DMS53 treated with DMSO at 0.1 percent for 48 hours (cell line): Measurements from ENCODE around the gene GK.
"Not testable (repeated sequence)": the region's sequence is repeated elsewhere in the genome, so short reads cannot be mapped to it uniquely, and the experiment has no call there.

Source experiments
- DNase-seq: peaks from one replicate; lab custom pipeline; 2025; ENCODE audit not compliant: unreplicated experiment; lab: John Stamatoyannopoulos, UW

Gene GK

DNA sequence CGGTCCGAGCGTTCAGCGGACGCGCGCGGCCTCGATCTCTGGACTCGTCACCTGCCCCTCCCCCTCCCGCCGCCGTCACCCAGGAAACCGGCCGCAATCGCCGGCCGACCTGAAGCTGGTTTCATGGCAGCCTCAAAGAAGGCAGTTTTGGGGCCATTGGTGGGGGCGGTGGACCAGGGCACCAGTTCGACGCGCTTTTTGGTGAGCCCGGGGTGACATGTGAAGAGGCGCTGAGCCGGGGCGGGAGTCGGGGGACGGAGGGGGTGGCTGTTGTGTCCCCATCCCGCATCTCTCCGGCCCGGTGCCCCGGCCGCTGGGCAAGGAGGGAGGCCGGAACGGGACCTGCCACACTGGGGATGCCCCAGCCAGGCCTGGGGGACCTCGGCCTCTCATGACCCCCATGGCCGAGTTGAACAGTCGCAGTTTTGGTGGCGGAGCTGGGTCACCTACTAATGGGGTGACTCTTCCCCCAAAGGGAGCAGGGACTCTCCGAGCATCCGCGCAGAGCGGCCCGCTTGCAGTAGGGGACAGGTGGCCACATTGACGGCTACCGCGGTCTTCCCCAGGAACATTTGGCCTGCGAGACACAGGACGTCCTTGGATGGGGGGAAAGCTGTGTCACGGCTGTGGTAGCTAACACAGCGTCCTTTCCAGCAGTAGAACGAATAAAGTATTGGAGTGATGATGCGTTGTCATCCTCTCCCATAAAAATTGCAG is at the start of gene GK:
Gene GK, plus strand, starts transcription at position 9 of the 717 bp plus-strand sequence. Its CDS starts 115 bp downstream, at position 124.
- DNase-seq = peak; percentile 10

DNA sequence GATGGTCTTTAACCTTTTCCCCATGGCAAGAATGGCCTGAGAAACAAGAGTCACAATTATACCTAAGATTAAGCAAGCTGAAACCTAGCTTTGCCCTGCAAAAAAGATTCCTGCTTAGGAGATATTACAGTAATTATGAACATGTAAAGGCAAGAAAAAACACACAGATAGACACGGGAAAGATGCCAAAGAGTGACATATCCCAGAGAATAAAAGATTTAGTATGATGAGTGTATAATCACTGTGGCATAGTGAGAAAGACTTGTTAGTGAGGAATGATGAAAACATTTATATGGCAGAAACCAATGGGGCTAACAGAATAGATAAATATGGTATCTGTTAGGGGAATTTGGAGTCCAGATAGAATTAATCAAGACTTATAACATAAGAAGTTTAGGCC is 46.1 kb upstream of the GK start:
- DNase-seq = no peak

GRCh38 chrX:30610026-30610425 is 43.2 kb upstream of the GK start:
- no peak for DNase-seq

DNA sequence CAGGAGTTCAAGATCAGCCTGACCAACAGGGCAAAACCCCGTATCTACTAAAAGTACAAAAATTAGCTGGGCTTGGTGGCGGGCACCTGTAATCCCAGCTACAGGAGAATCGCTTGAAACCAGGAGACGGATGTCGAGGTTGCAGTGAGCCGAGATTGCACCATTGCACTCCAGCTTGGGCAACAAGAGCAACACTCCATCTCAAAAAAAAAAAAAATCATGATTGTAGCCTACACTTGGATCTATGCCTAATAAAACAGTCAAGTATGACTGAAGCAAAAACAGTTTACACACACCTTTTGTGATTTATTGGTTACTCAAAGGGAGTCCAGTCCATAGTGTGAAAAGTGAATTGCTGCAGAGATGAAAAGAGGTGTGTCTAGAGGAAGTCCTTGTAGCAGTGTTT is 41.0 kb upstream of the GK start:
- peak; percentile 25 for DNase-seq

DNA sequence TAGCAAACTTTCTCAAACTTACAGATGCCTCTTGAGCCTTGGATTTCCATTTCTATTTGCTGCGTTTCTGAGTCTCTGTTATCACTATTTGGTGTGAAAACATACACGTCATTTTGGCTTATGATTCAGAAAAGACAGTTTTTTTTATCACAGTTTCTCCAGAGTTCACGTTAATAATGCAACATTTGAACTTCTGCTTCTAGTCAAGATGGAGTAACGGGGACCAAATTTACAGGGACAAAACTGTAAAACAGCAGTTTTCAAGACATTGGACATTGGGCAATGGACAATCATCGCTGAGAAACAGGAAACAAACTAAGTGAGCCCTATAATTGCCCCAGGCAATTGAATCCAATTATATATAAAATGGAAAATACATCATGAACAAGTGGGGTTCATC is 39.5 kb upstream of the GK start:
- no peak for DNase-seq

GRCh38 chrX:30615229-30615628 is 38.0 kb upstream of the GK start:
- DNase-seq = no peak

- DNase-seq = no peak
Observed at GRCh38 chrX:30618160-30618765, 35.0 kb upstream of the GK start.

DNA sequence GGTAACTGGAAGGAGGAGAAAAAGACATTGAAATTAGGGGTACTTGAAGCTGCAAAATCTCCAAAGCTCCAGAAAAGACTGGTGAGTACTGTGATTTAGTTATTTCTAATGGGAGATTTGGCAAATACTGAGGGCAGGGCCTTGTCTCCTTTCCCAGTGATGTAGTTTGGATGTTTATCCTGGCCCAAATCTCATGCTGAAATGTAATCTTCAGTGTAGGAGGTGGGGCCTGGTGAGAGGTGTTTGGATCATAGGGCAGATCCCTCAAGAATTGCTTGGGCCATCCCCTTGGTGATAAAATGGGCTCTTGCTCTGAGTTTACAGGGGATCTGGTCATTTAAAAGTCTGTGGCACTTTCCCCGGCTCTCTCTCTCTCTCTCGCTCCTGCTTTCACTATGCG is 33.1 kb upstream of the GK start:
- DNase-seq = no peak

DNA sequence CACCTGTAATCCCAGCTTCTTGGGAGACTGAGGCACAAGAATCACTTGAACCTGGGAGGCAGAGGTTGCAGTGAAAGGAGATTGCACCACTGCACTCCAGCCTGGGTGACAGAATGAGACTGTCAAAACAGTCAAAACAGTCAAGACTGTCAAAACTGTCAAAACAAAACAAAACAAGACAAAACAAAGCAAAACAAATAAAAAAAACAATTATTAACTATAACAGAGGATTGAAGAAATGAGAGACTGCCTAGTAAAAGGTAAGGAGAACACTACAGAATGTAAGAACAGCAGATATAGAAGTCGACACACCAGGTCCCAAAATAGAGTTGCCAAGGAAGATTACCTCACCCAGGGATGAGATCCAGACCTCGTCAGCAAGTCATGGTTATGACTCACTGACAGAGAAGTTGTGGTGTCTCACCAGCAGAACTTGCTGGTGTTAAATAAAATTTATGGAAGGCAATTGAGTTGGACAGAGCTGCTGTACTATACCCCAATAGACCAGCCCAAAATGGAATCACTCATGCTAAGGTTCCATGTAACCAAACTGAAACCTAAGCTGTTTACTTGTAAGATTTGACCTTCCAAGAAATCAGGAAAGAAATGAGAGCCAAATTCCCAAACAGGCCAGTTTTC is 32.1 kb upstream of the GK start:
- DNase-seq = no peak

GRCh38 chrX:30622361-30622760 is 30.9 kb upstream of the GK start:
- no peak for DNase-seq

DNA sequence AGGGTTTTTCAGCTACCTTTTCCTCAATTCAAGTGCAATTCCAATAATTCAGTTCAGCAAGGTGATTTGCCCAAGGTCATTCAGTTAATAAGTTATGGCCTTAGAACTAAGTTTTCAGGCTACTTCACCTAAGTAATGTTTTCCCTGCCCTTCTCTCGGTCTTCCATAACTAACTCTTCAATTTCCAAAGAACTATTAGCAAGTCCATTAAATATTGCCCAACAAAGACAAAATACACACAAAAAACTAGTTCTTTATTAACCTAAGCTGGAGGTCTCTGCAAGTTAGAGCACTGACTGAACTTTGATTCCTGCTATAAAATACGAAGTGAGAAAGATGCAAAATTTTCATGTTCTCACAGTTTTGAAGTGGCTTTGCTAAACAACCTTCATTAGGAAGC is 26.8 kb upstream of the GK start:
- DNase-seq = no peak

DNA sequence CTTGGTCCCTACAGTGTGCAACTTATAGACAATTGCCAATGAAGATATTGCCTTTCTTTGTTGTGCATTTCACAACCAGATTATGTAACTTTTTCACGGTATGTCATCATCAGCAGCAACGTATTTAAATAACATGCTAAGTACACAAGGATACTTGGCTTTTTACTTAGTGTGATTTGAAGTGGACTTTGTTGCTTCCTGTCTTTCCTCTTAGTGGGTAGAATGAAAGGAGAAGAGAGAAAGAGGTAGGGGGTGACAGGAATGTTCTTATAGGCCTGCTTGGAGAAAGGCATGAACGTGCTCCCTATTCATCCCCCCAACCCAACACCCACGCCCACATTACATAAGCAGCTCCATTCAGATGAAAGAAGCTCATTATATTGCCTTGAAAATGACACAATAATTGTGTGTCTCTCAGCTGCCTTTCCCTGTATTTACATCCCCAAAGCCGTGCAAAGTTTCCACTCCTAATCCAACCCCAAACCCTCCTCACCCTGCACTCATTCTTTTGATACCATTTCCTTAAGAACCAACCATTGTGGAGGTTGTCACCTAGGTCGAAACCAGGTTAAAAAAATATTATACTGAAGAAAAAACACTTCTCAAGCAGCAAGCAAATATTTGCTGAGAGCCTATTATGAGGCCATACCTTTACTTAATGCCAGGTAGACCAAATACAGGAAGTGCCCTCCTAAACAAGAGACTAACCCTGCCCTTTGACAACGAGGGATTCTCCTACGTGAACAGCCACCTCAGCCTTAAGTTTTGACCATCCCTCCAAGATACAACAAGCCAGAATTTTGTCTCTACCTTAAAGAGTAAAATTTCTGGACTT is 25.2 kb upstream of the GK start:
- DNase-seq = peak; percentile 88

DNA sequence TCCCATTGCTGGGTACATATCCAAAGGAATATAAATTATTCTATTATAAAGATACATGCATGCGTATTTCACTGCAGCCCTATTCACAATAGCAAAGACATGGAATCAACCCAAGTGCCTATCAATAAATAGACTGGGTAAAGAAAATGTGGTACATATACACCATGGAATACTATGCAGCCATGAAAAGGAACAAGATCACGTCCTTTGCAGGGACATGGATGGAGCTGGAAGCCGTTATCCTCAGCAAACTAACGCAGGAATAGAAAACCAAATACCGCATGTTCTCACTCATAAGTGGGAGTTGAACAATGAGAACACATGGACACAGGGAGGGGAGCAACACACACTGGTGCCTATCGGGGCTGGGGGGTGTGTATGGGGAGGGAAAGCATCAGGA is 19.2 kb upstream of the GK start:
- not testable (repeated sequence) for DNase-seq

GRCh38 chrX:30635630-30636029 is 17.6 kb upstream of the GK start:
- no peak for DNase-seq

GRCh38 chrX:30637874-30638815 is 15.1 kb upstream of the GK start:
- no peak for DNase-seq

- not testable (repeated sequence) for DNase-seq
Observed at GRCh38 chrX:30639702-30640101, 13.5 kb upstream of the GK start.

DNA sequence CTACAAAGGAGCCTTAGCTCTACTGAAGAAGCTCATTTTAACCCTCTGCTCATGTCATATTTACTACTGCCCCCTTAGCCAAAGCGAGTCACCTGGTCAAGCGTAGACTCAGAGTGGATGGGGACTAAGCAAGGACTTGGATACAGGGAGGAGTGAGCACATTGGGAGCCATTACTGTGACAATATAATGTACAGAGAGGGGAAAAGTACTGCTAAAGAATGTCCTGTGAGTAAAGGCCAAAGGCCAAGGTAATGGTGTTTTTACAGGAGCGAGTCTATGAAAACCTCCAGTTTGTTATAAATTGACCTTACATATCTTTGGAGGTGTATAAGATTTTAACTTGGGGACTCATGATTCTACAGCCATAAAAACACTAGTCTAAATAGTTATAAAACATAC is 10.6 kb upstream of the GK start:
- DNase-seq = no peak

- DNase-seq = no peak
Observed at GRCh38 chrX:30643313-30643821, 9.9 kb upstream of the GK start.

GRCh38 chrX:30649859-30650258 is 3.4 kb upstream of the GK start:
- DNase-seq = peak; percentile 72
